Measurements from ENCODE around the gene CCDC177. TPM values are rescaled to one million over a fixed set of nuclear protein-coding genes. Genes with fewer than 3 reads are reported as not detected.

Gene CCDC177
- polyA plus RNA-seq, 1 donor (not counting 4 experiments of a cell fraction or from before 2014, with no cell fraction given): not detected

GRCh38 chr14:69551511-69551910 lies 23.2 kb downstream of the CCDC177 start:
- Histone ChIP-seq H3K4me2 (ENCODE audit: control insufficient read depth, extremely low read depth, insufficient read depth, low read depth, low read length) (no peak overlapping the region), H4K20me1 (ENCODE audit: control insufficient read depth, extremely low read depth, insufficient read depth, low read length) (no peaks in the 10 kb centered on the region), H3K9me3 (ENCODE audit: control insufficient read depth, low read depth, low read length) (no peaks in the 10 kb centered on the region), H3K27ac (ENCODE audit: control insufficient read depth, insufficient read depth, low read length) (no peak overlapping the region), H3K9ac (ENCODE audit: control insufficient read depth, extremely low read depth, insufficient read depth, low read length) (no peak overlapping the region), H3K36me3 (ENCODE audit: control insufficient read depth in 2 of 2, extremely low read depth in 1 of 2, insufficient read depth in 2 of 2, low read length in 2 of 2) (no peaks in the 10 kb centered on the region), H3K4me1 (ENCODE audit: control insufficient read depth, extremely low read depth, insufficient read depth, low read length) (no peaks in the 10 kb centered on the region), H3K27me3 (ENCODE audit: control insufficient read depth, extremely low read depth, insufficient read depth, low read length) (peaks cover 36% of the 10 kb centered on the region), H3K79me2 (ENCODE audit: control insufficient read depth, insufficient read depth, low read length) (no peaks in the 10 kb centered on the region), H2AFZ (ENCODE audit: control insufficient read depth, low read length) (no peak overlapping the region), H3K4me3 (ENCODE audit: control insufficient read depth in 2 of 3, extremely low read depth in 1 of 3, insufficient read depth in 2 of 3, low read depth in 1 of 3, low read length in 3 of 3) (no peak overlapping the region), H3K9me1 (ENCODE audit: control insufficient read depth, extremely low read depth, insufficient read depth, low read length) (no peaks in the 10 kb centered on the region)
- dilution Hi-C loops (cut with MboI; ENCODE audit: extremely low pct_ligation_motif_present, low sequenced_read_pairs): no loop called here
- TF ChIP-seq EZH2 (IDR thresholded peaks at IDR 0.05; ENCODE audit: low read length) (no peak), CTCF (optimal IDR thresholded peaks at IDR 0.05 in 1 of 3, IDR thresholded peaks at IDR 0.05 in 1 of 3, conservative IDR thresholded peaks at IDR 0.05 in 1 of 3; ENCODE audit: extremely low read depth in 1 of 3, insufficient read depth in 2 of 3, low read length in 3 of 3) (no peak)
- FAIRE-seq: no peak
- DNase-seq (ENCODE audit: low read depth, low spot score): no peak

DNA sequence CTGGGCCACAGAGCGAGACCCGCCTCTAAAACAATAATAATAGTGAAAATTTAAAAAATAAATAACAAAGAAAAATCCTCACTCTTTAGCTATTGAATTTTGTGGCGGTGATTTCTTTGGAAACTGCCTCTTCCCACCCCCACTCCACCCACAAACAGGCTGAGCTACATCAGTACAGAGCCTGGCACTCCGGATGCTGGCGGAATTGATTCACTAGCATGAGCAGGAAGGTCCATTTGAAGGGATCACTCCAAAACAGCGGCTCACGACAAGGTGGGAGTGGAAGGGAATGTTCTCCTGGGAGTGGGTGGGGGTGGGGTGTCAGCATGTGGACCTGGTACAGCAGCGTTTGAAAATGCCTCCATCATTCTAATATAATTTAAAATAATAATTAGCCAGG lies 26.1 kb downstream of the CCDC177 start:
- no peak for FAIRE-seq
- TF ChIP-seq CTCF (optimal IDR thresholded peaks at IDR 0.05 in 1 of 3, IDR thresholded peaks at IDR 0.05 in 1 of 3, conservative IDR thresholded peaks at IDR 0.05 in 1 of 3; ENCODE audit: extremely low read depth in 1 of 3, insufficient read depth in 2 of 3, low read length in 3 of 3): no peak
- no peak for TF ChIP-seq EZH2 (IDR thresholded peaks at IDR 0.05; ENCODE audit: low read length)

More for the DNA sequence above, 26.1 kb downstream of the CCDC177 start:
- Histone ChIP-seq H3K27ac (ENCODE audit: control insufficient read depth, insufficient read depth, low read length) (no peak overlapping the region), H3K4me3 (ENCODE audit: control insufficient read depth in 2 of 3, extremely low read depth in 1 of 3, insufficient read depth in 2 of 3, low read depth in 1 of 3, low read length in 3 of 3) (no peak overlapping the region), H2AFZ (ENCODE audit: control insufficient read depth, low read length) (no peak overlapping the region), H3K4me1 (ENCODE audit: control insufficient read depth, extremely low read depth, insufficient read depth, low read length) (peaks cover 4% of the 10 kb centered on the region), H3K79me2 (ENCODE audit: control insufficient read depth, insufficient read depth, low read length) (no peaks in the 10 kb centered on the region), H4K20me1 (ENCODE audit: control insufficient read depth, extremely low read depth, insufficient read depth, low read length) (peaks cover 3% of the 10 kb centered on the region), H3K9ac (ENCODE audit: control insufficient read depth, extremely low read depth, insufficient read depth, low read length) (no peak overlapping the region), H3K9me3 (ENCODE audit: control insufficient read depth, low read depth, low read length) (no peaks in the 10 kb centered on the region), H3K4me2 (ENCODE audit: control insufficient read depth, extremely low read depth, insufficient read depth, low read depth, low read length) (no peak overlapping the region), H3K27me3 (ENCODE audit: control insufficient read depth, extremely low read depth, insufficient read depth, low read length) (peaks cover 30% of the 10 kb centered on the region), H3K9me1 (ENCODE audit: control insufficient read depth, extremely low read depth, insufficient read depth, low read length) (no peaks in the 10 kb centered on the region), H3K36me3 (ENCODE audit: control insufficient read depth in 2 of 2, extremely low read depth in 1 of 2, insufficient read depth in 2 of 2, low read length in 2 of 2) (no peaks in the 10 kb centered on the region)
- DNase-seq (ENCODE audit: low read depth, low spot score): no peak
- dilution Hi-C loops (cut with MboI; ENCODE audit: extremely low pct_ligation_motif_present, low sequenced_read_pairs): no loop called here

Measured in keratinocyte (primary cell).